Measurements from ENCODE around the gene TET1. TPM values are rescaled to one million over a fixed set of nuclear protein-coding genes. Genes with fewer than 3 reads are reported as not detected.

Gene TET1
- total and polyA plus RNA-seq, 2 of the 13 experiments (the other 11 are each of a cell fraction or from before 2014, with no cell fraction given): 6.9 to 7.3 TPM

- TF ChIP-seq ZNF776 (CRISPR knock-in tag; IDR thresholded peaks at IDR 0.05) (no peak), SNAPC4 (CRISPR knock-in tag; IDR thresholded peaks at IDR 0.05) (no peak), ZNF713 (CRISPR knock-in tag; IDR thresholded peaks at IDR 0.05) (no peak), SMAD3 (CRISPR knock-in tag; IDR thresholded peaks at IDR 0.05) (peak; percentile 88), ATF1 (CRISPR knock-in tag; IDR thresholded peaks at IDR 0.05) (peak; percentile 65), YEATS2 (CRISPR knock-in tag; IDR thresholded peaks at IDR 0.05; ENCODE audit: borderline replicate concordance) (peak; percentile 20; the same call in 1 of the 2 replicates), ZNF816 (CRISPR knock-in tag; IDR thresholded peaks at IDR 0.05; ENCODE audit: borderline replicate concordance) (no peak), KLF9 (CRISPR knock-in tag; IDR thresholded peaks at IDR 0.05; ENCODE audit: low read depth) (peak; percentile 72; the same call in 1 of the 2 replicates), CEBPZ (IDR thresholded peaks at IDR 0.05; ENCODE audit: low read length) (no peak), ZNF510 (CRISPR knock-in tag; IDR thresholded peaks at IDR 0.05; ENCODE audit: low read depth) (peak; percentile 66; the same call in 1 of the 2 replicates), MTA1 (CRISPR knock-in tag; IDR thresholded peaks at IDR 0.05; ENCODE audit: borderline replicate concordance) (peak; percentile 87; the same call in 1 of the 2 replicates), ZNF580 (CRISPR knock-in tag; IDR thresholded peaks at IDR 0.05; ENCODE audit: borderline replicate concordance, low read depth) (peak; percentile 89), ZNF709 (CRISPR knock-in tag; IDR thresholded peaks at IDR 0.05) (peak; percentile 81), JDP2 (CRISPR knock-in tag; IDR thresholded peaks at IDR 0.05; ENCODE audit: borderline replicate concordance) (no peak), FLYWCH1 (CRISPR knock-in tag; IDR thresholded peaks at IDR 0.05) (no peak), KDM1A (CRISPR knock-in tag; IDR thresholded peaks at IDR 0.05) (peak; percentile 58; the same call in 1 of the 2 replicates)
- TF ChIP-seq, protein P1, sequence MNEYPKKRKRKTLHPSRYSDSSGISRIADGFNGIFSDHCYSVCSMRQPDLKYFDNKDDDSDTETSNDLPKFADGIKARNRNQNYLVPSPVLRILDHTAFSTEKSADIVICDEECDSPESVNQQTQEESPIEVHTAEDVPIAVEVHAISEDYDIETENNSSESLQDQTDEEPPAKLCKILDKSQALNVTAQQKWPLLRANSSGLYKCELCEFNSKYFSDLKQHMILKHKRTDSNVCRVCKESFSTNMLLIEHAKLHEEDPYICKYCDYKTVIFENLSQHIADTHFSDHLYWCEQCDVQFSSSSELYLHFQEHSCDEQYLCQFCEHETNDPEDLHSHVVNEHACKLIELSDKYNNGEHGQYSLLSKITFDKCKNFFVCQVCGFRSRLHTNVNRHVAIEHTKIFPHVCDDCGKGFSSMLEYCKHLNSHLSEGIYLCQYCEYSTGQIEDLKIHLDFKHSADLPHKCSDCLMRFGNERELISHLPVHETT (CRISPR knock-in tag; conservative IDR thresholded peaks at IDR 0.05): no peak
- TF ChIP-seq, protein P2, sequence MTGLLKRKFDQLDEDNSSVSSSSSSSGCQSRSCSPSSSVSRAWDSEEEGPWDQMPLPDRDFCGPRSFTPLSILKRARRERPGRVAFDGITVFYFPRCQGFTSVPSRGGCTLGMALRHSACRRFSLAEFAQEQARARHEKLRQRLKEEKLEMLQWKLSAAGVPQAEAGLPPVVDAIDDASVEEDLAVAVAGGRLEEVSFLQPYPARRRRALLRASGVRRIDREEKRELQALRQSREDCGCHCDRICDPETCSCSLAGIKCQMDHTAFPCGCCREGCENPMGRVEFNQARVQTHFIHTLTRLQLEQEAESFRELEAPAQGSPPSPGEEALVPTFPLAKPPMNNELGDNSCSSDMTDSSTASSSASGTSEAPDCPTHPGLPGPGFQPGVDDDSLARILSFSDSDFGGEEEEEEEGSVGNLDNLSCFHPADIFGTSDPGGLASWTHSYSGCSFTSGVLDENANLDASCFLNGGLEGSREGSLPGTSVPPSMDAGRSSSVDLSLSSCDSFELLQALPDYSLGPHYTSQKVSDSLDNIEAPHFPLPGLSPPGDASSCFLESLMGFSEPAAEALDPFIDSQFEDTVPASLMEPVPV (CRISPR knock-in tag; IDR thresholded peaks at IDR 0.05): peak; percentile 53; the same call in 1 of the 2 replicates
Measured at GRCh38 chr10:68600041-68600778, 40.1 kb downstream of the TET1 start (continued).

All from HepG2 (cell line).